Globus pallidus (tissue), 1 donor: ENCODE results near the gene HHATL.

Experiments used
- DNase-seq: peaks from one replicate; pipeline ENCODE4 v3.0.0-alpha.2; 2015; ENCODE audit warnings: low spot score

Gene HHATL

DNA sequence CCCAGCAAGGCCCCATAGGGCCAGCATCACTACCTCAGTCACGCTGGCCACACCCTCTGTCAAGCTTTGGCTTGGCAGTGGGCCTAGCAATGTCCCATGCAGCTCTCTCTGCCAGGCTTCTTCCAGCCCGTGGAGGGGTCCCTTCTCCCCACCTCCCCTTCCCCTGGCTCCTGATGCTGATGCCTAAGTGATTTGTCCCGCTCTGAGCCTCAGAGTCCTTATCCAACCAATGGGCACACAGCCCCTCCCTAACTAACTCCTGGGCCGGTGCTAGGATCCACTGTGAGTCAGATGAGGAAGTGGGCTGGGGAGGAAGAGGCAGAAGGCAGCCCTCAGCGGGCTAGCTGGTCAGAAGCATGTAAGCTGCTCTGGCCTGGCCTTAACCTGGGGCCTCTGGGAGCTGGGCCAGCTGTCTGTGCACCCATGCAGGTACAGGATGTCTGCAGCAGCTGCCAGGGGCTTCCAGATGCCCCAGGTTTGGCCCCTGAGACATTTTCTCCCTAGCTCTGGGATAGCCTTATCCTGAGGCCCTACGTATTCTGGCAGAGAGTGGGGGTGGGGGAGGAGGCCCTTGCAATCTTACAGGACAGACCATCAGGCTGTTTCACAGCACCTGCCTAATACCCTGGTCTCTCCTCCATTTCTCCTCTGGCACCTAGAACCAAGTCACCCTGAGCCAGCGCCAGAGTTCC is 49.8 kb downstream of the HHATL start:
- peak; percentile 62 for DNase-seq

GRCh38 chr3:42652251-42652610 is 50.4 kb downstream of the HHATL start:
- no peak for DNase-seq

DNA sequence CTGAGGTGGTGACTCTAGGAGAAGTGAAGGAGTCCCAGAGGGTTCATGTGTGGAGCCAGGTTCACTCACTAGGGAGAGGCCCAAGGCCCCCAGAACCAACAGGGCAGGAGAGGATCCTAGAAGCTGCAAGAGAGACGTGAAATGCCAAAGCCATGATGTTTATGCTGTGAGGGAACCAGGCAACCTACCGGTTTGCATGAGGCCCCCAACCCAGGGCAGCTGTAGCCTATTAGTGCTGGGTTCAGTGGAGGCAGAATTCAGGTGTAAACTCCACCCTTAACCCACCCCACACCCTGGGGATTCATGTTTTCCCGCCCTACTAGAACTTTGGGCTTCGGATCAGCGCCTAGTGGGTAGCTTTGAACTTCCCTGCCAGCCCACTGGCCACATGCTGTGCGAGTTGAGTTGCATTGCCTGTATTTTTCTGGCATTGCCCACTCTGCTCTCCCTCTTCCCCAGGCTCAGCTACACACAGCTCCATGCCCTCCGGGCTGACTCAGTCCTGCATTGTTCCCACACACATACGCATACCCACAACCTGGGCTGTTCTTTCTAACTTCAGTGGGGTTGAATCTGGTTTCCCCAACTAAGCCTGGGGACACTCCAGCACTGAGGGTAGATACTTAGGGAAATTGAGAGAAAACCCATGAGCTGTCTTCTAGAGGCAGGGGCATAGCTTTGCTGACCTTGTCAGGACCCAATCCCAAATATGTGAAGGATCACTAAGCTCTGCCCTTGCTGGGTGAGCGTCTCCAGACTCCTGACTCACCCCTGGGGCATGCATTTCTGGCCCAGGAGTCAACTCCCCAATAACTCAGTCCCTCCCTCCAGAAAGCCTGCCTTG is 51.1 kb downstream of the HHATL start:
- DNase-seq, result no peak

- no peak for DNase-seq
Measured at GRCh38 chr3:42649783-42650182, 52.8 kb downstream of the HHATL start.

- DNase-seq, result no peak
Measured at GRCh38 chr3:42649006-42649405, 53.6 kb downstream of the HHATL start.

DNA sequence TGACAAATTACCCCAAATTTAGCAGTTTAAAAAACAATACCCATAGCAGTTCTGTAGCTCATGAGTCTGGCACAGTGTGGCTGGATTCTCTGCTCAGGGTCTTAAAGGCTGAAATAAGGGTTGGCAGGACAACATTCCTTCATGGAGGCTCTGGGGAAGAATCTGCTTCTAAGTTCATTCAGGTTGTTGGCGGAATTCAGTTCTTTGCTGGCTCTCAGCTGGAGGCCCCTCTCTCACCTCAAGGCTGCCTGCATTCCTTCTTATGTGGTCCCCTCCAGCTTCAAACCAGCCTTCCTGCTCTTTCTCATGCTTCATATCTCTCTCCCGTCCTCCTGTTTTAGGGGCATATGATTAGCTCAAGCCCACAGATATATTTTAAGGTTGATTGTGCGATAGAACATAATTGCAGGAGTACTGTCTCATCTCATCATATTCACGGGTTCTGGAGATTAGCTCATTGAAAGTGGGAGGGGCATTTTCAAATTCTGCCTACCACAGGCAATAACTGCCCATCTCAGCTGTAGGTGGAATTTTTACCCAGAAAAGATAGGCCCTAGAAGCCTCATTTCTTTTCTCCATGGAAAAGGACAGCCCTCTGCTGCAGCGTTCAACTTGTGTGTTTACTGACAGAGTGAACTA is 54.7 kb downstream of the HHATL start:
- DNase-seq, result no peak
